Measurements from ENCODE around the gene LRRC2.
A peak's percentile ranks its signal among the peaks of the same experiment; 100 is the strongest.

The LRRC2 gene

DNA sequence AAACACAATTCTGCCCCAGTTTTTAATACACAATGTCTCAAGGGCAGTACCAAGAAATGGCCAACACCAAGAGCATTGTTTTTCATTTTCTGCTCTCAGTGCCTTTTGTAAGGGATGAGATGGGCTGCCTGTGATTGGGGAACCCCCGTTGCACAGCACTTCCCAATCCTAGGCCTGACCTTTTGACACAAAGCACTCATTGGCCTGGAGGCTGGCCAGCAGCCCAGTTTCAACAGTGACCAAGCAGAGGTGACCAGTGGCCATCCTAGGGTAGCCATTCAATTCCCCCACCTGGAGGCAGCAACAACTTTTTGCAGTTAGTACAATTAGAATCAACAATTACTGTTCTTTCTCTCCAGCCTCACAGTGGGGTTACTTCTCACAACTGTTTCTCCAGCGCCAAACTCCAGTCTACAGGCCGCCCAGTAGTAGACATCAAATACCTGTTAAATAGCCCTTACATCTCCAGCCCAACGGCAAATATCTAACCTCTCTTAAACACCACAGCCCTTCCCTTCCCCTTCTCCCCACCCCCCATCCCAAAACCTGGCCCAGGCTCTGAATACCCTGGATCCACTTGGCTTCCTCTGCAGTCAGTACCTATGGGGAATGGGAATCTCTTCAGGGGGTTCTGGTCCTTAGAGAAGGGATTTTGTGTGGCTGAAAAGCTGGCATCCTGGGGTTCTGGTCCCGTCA, 8.9 kb upstream of the LRRC2 start:
- DNase-seq (ENCODE audit: low read depth) = no peak
- TF ChIP-seq, protein P1, sequence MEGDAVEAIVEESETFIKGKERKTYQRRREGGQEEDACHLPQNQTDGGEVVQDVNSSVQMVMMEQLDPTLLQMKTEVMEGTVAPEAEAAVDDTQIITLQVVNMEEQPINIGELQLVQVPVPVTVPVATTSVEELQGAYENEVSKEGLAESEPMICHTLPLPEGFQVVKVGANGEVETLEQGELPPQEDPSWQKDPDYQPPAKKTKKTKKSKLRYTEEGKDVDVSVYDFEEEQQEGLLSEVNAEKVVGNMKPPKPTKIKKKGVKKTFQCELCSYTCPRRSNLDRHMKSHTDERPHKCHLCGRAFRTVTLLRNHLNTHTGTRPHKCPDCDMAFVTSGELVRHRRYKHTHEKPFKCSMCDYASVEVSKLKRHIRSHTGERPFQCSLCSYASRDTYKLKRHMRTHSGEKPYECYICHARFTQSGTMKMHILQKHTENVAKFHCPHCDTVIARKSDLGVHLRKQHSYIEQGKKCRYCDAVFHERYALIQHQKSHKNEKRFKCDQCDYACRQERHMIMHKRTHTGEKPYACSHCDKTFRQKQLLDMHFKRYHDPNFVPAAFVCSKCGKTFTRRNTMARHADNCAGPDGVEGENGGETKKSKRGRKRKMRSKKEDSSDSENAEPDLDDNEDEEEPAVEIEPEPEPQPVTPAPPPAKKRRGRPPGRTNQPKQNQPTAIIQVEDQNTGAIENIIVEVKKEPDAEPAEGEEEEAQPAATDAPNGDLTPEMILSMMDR (conservative IDR thresholded peaks at IDR 0.05; ENCODE audit: low read depth, low read length) = no peak
- no peak overlapping the region for H3K4me3 ChIP-seq (ENCODE audit: low read length)

DNA sequence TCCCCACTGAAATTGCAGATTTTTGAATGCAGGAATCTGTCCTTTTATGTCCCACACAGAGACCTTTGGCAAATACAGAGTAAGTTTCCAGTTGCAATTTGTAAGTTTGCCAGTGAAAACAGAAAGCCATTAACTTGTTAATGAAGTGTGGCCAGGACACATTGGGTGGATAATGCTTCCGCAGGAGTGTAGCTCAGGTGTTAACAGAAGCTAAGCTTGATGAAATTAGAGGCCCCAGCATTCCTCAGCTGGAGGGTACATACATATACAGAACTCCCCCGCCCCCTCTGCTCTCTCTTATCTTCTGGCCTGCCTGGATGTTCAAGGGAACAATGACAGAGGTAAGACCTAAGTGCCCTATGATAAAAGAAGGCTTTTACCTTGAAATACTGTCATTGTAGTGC, 8.1 kb upstream of the LRRC2 start:
- no peak for DNase-seq (ENCODE audit: low read depth)
- TF ChIP-seq, protein P1 (conservative IDR thresholded peaks at IDR 0.05; ENCODE audit: low read depth, low read length) = no peak
- no peak overlapping the region for H3K4me3 ChIP-seq (ENCODE audit: low read length)

GRCh38 chr3:46573701-46574100, 7.6 kb upstream of the LRRC2 start:
- no peak overlapping the region for H3K4me3 ChIP-seq (ENCODE audit: low read length)
- TF ChIP-seq, protein P1 (conservative IDR thresholded peaks at IDR 0.05; ENCODE audit: low read depth, low read length) = no peak

DNA sequence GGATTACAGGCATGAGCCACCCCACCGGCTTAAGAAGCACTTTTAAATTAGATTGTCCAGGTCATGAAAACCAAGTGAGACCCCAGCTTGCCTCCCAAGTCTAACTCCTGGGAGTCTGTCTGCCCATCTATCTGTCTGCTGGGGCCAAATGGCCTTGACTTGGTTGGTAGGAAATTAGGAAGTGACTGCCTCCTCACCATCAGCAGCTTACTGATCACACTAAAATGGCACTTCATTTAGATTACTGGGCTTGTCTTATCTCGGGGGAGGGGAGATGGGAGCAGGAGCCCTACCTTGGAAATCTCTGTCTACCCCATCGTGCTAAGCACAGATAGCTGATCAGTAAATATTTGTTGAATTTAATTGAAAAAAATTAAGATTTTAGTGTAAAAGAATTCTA, 5.6 kb upstream of the LRRC2 start:
- H3K4me3 ChIP-seq (ENCODE audit: low read length) = no peak overlapping the region
- no peak for DNase-seq (ENCODE audit: low read depth)
- TF ChIP-seq, protein P1 (conservative IDR thresholded peaks at IDR 0.05; ENCODE audit: low read depth, low read length) = no peak

More at GRCh38 chr3:46573701-46574100, 7.6 kb upstream of the LRRC2 start:
- no peak for DNase-seq (ENCODE audit: low read depth)

DNA sequence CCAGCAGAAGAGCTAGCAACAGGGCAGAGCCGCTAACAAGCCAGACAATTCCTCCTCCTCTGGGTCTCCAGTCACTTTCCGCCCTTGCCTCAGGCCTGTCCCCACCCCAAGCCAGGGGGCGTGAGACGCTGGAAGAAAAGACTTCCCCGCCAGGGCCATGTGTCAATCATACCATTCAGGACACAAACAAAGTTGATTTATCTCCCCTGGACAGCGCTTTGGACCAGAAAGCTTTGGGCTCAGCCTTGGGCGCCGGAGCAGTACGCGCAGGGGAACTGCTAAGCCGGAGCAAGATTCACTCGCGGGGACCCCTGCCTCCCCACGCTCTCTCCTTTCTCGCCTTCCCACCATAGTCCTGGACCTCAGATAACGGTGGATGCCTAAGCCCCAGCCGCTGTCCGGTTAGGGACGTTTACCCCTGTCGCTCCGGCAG, 479 bp downstream of the LRRC2 start:
- TF ChIP-seq, protein P1 (conservative IDR thresholded peaks at IDR 0.05; ENCODE audit: low read depth, low read length) = peak; percentile 9
- DNase-seq (ENCODE audit: low read depth) = no peak
- peak overlapping the region; percentile 61 for H3K4me3 ChIP-seq (ENCODE audit: low read length)

- peak; percentile 76 for DNase-seq (ENCODE audit: low read depth)
- peak overlapping the region; percentile 61 for H3K4me3 ChIP-seq (ENCODE audit: low read length)
- TF ChIP-seq, protein P1 (conservative IDR thresholded peaks at IDR 0.05; ENCODE audit: low read depth, low read length) = no peak
These were observed 1.0 kb downstream of the LRRC2 start for GRCh38 chr3:46565077-46565476.
